SIG-M5 (cell line): ENCODE measurements around the gene ERAP2.

Experiments used
- DNase-seq: peaks from one replicate; lab custom pipeline; 2025; lab: John Stamatoyannopoulos, UW

The ERAP2 gene

DNA sequence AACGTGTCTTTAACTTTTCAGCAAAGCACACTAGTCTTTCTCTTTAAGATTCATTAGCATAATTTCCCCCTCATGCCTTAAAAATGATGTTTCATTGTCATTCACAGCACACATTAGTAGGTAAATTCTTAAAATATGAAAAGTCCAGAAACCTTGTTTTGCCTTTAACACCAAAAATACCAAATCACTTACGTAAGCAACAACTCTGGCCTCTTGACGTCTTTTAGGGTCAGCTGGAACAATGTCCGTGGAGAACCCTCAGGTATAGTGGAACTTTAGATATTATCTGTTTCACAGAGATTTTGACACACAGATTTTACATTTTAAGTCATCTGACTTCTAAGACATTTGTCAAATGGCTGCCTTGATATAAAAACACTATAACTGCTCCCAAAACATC is 90.5 kb downstream of the ERAP2 start:
- DNase-seq = no peak

GRCh38 chr5:96967400-96967799 is 91.1 kb downstream of the ERAP2 start:
- no peak for DNase-seq

- DNase-seq = no peak
Measured at GRCh38 chr5:96968074-96968473, 91.8 kb downstream of the ERAP2 start.

- no peak for DNase-seq
Measured at GRCh38 chr5:96968614-96969013, 92.3 kb downstream of the ERAP2 start.
